Measurements from ENCODE around the gene SLC16A1.
"Not testable (repeated sequence)": the region's sequence is repeated elsewhere in the genome, so short reads cannot be mapped to it uniquely, and the experiment has no call there.

The SLC16A1 gene

DNA sequence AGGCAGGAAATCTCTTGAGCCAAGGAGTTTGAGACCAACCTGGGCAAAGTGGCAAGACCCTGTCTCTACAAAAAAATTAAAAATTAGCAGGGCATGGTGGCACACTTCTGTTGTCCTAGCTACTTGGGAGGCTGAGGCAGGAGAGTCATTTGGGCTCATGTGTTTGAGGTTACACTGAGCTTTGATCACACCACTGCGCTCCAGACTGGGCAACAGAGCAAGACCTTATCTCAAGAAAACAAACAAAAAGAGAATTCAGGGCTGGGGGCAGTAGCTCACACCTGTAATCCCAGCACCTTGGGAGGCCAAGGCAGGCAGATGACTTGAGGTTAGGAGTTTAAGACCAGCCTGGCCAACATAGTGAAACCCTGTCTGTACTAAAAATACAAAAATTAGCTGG lies 17.8 kb upstream of the SLC16A1 start:
- FAIRE-seq, result no peak
- no peak for DNase-seq (ENCODE audit: insufficient read length, low spot score)

DNA sequence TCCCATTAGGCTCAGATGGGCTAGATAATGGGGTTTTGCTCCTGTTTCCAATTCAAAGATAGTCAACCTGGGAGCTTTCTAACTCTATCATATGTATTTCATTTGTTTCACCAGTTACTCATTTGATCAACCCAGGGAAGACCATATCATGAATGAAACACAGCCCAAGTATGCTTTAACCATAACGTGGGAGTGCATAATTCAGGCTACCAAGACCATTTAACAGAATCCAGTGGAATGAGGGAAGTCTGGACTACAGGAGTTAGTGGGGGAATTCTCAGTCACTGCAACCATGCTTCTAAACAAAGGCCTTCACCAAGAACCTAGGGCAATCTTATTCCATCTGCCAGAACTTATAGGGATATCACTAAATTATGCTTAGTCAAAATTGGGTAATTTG lies 15.0 kb upstream of the SLC16A1 start:
- FAIRE-seq, result no peak

DNA sequence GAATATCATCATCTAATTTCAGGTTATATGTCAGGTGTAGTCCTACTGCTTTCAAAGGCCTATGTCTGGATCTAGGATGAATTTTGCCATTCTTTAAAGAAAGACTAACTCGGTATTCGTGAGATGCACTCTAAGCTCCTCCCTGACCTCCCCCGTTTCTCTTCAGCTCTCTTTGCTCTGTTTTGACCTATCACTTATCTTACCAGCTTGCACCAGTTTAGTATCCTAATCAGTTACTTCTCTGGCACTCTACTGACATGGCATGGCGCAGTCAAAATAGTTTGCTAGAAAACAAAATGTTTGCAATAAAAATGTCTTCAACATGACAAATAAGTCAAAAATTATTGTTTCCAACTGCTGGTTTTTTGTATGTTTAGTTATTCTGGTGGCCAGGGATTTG lies 8.4 kb upstream of the SLC16A1 start:
- FAIRE-seq (no peak), DNase-seq (ENCODE audit: insufficient read length, low spot score) (no peak)

More for the DNA sequence above, 15.0 kb upstream of the SLC16A1 start:
- DNase-seq (ENCODE audit: insufficient read length, low spot score), result no peak

DNA sequence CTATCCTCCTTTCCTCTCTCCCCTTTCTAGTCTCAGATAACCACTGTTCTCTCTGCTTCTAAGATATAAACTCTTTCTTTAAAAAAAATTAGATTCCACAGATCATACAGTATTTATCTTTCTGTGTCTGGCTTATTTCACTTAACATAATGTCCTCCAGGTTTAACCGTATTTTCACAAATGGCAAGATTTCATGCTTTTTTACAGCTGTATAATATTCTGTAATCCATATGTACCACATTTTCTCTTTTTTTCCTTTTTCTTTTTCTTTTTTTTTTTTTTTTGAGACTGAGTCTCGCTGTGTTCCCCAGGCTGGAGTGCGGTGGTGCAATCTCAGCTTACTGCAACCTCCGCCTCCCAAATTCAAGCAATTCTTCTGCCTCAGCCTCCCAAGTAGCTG lies 5.1 kb upstream of the SLC16A1 start:
- no peak for FAIRE-seq
- DNase-seq (ENCODE audit: insufficient read length, low spot score), result no peak

DNA sequence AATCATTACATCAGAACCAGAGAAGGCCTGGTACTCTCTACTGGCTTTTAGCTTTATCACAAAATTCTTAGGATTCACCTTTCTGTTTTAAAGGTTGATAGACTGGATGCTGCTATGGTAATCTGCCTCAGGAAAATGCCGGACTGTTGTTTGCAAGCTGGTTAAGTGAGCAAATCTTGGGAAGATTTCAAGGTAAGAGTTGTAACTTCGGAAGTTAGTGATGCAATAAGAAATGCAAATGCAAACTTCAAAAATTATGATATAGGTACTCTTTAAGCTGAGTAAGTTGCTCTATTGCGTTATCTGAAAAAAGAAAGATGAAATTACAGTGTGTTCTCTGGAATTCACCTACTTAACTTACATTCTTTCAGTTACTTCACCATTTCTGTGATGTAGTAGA lies 4.4 kb upstream of the SLC16A1 start:
- DNase-seq (ENCODE audit: insufficient read length, low spot score) (no peak), FAIRE-seq (no peak)

DNA sequence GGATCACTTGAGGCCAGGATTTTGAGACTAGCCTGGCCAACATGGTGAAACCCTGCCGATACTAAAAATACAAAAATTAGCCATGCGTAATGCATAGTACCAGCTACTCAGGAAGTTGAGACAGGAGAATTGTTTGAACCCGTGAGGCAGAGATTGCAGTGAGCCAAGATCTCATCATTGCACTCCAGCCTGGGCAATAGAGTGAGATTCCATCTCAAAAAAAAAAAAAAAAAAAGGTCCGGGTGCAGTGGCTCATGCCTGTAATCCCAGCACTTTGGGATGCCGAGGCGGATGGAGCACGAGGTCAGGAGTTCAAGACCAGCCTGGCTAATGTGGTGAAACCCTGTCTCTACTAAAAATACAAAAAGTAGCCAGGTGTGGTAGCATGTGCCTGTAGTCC lies 2.2 kb upstream of the SLC16A1 start:
- not testable (repeated sequence) for FAIRE-seq

DNA sequence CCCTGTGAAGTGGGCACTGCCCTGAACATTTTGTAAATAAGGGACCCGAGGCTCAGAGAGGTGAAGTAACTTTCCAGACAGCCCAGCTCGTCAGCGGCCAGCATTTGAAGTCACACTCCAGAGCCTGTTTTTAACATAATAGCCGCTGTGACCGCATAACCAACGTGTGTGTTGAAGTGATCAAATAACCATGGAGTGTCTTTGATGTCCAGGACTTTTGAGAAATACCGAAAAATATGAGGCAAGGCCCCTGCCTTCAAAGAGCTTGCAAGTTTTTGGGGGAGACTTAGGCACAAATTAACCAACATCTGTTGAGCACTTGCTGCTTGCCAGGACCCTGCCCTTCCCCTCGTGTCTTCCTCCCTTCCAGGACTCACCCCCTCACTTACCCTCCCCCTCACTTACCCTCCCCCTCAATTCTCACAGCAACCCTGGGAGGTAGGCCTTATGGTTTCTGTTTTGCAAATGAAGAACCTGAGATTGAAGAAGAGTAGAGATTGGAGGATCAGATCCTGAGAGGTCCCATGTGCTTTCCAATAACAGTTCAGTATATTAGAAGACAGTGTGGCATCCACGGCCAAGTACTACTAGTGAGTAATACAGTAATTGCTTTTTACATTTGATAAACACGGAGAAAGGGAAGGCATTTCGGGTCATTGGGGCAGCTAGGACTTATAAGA lies 1.3 kb upstream of the SLC16A1 start:
- FAIRE-seq (peak; percentile 91), DNase-seq (ENCODE audit: insufficient read length, low spot score) (peak; percentile 66)

More for the DNA sequence above, 2.2 kb upstream of the SLC16A1 start:
- DNase-seq (ENCODE audit: insufficient read length, low spot score), result not testable (repeated sequence)

DNA sequence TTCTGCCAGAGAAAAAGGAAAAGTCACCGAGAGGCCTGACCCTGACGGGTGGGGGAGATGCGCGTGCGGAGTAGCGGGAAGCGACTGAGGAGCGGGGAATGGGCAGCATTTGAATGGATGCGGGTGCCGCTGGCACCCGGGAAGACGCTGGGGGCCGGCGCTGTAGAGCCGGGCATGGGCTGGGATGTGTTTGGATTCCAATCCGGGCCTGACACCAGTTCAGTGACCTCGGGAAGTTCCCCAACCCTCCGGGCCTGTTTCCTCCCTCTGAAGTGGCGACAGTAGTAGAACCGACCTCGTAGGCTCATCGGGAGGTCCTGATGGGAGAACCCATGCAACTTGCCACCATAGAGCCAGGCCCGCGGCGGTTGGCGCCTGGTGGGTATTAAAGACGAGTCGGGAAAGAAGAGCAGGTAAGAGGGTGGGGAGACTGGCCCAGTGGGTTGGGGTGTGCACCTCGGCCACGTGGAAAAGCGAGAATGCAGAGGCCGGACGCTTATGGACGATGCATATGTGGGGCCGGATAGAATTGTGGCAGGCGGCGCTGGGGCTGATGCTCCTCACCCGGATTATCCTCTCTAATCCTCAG lies 642 bp upstream of the SLC16A1 start:
- no peak for DNase-seq (ENCODE audit: insufficient read length, low spot score)

DNA sequence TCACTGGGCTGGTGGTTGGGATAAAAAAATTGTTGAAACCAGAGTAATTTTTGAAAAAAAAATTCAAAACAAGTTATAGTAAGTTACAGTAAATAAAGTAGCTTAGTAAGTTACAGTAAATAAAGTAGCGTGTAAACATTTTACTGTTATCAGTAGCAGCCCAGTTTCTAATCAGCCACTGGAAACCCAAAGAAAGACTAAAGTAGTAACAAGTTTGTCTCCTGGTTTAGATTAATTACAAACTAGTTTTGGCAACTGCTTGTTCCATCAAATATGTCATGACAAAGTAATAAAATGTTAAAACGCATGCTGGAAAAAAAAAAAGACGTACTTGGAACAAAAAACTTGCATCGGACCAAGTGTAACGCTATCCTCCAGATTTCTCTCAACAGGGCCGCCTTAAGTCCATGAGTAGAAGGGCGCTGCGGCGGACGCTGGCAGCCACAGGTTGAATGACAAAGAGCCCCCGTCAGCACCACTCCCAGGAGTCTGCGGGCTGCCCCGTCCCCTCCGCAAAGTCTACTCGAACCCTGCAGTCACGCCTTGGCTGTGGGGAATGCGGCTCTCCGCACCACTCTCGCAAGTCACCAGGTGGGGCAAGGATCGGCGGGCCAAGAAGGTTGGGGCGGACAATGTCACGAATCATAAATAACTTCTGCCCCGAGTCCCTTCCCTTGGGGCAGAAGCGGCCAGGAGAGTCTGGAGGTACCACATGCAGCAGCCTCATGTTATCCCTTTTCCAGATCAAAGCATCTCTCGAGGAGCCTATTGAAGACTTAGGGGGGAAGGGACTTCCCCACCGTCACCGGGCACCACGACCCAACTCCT lies 837 bp downstream of the SLC16A1 start:
- FAIRE-seq, result no peak

More for the DNA sequence above, 642 bp upstream of the SLC16A1 start:
- no peak for FAIRE-seq

DNA sequence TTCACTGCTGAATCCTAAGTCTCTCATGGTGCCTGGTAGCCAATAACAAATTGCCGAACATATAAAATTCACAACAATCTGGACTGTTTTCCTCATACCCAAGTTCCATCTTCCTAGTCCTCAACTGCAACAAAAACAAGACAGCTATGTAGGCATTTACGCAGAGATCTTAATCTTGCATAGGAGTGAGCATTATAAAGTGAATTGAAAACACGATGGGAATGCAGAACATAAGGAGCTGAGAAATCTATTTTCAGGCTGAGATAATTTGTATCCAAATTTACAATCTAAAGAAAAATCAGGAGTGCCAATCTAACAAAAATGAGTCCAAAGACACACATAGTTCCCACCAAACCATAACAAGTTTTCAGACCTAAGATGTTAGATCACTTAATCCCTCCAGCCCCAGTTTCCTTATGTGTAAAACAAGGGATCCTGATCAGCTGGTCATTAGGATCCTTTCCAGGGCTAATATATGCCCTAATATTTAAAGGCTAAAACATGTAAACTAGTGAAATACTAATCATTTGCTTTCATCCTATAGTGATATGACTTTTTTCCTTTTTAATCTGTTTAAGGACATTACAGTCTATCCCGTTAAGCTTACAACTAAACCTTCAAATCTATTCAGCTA lies 1.9 kb downstream of the SLC16A1 start:
- FAIRE-seq (no peak), DNase-seq (ENCODE audit: insufficient read length, low spot score) (no peak)

More for the DNA sequence above, 837 bp downstream of the SLC16A1 start:
- DNase-seq (ENCODE audit: insufficient read length, low spot score), result peak; percentile 18

DNA sequence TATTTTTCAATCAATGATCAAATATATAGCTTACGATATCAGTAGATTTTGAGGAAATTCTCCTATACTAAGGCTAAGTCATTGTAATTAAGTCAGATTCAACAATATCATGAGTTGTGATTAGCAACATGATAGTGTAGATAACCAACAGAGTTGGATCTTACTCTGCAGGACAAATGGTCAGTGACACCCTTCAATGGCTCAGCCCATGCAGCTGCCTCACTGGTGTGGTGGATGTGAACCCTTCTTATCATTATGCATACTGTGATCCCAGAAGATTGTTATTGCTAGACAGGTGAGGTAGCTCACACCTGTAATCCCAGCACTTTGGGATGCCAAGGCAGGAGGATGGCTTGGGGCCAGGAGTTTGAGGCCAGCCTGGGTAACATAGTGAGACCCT lies 5.6 kb downstream of the SLC16A1 start:
- DNase-seq (ENCODE audit: insufficient read length, low spot score) (no peak), FAIRE-seq (no peak)

DNA sequence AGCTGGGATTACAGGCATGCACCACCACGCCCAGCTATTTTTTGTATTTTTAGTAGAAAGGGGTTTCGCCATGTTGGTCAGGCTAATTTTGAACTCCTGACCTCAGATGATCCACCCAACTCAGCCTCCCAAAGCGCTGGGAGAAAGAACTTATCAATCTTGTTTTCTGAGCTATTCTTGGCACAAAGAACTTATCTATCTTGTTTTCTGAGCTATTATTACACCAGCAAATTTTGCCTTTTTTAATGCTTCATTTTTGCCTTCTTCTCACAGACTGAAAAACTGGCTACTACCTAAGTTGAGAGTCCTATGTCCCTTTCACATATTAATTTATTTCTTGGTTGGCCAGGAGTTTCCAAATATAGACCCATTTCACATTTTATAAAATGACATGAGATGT lies 9.3 kb downstream of the SLC16A1 start:
- FAIRE-seq (no peak), DNase-seq (ENCODE audit: insufficient read length, low spot score) (no peak)

DNA sequence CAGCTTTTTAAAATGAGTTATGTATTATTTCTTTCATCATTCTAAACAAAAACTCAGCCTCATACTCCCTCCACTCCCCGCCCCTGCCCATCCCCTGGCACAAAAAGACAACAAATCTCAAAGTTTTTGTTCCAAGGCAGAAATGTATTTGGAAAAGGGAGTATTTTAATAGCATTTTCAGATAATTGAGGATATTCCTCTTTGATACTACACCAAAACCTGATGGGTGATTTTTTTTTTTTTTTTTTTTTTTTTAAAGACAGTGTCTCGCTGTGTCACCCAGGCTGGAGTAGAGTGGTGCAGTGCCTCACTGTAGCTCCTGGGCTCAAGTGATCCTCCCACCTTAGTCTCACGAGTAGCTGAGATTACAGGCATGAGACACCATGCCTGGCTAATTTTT lies 16.2 kb downstream of the SLC16A1 start:
- FAIRE-seq, result no peak

DNA sequence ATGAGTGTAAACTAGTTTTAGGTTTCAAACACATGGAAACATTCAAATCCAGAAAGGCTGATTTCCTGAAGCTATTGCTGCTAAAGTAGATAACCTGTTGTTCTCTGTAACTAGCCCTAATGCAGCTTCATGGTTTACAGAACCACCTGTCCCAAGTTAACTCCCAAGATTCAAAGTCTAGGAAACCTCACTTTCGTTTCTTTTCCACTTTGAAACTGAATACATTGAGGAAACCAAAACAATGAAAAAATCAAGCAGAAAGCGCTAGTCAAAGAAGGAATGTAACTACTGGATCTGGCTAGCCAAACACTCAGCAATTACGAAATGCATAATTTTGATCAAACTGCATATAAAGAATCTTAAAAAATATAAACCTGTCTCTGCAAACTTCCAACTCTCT lies 17.8 kb downstream of the SLC16A1 start:
- DNase-seq (ENCODE audit: insufficient read length, low spot score) (no peak), FAIRE-seq (no peak)

More for the DNA sequence above, 16.2 kb downstream of the SLC16A1 start:
- no peak for DNase-seq (ENCODE audit: insufficient read length, low spot score)

DNA sequence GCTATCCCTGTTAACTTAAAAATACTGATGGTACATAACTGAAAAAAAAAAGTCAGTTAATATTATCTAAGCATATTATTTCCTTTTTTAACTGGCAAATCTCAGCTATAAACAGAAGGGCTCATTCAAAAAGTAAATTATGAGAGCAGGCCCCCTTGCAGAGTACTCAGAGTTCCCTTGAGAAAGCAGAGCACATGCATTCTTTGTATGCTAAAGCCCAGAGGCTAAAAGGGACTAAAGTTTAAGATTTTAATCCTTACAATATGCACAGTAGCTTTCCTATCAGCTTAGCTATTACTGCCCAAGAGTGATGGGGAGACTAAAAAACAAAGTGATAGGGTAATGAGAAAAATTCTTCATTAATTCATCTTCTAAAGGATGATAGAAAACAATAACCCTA lies 18.5 kb downstream of the SLC16A1 start:
- FAIRE-seq (no peak), DNase-seq (ENCODE audit: insufficient read length, low spot score) (no peak)

DNA sequence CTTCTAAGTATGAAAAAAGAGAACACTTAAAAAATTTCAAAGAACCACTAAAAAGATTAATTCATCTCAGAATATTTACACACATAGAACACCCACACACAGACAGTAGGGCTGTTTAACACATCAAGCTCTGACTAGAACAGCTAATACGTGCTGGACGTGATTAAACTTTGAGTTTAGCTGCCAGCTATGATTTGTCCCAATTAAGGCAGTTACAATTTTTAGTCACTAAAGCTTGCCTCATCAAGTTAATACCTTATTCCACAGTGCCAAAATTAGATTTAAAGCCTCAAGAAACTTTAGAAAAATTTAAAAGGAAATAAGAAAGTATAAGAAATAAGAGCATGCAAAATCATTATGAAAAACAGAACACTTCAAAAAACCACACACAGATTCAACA lies 18.9 kb downstream of the SLC16A1 start:
- DNase-seq (ENCODE audit: insufficient read length, low spot score), result no peak
- FAIRE-seq, result no peak

DNA sequence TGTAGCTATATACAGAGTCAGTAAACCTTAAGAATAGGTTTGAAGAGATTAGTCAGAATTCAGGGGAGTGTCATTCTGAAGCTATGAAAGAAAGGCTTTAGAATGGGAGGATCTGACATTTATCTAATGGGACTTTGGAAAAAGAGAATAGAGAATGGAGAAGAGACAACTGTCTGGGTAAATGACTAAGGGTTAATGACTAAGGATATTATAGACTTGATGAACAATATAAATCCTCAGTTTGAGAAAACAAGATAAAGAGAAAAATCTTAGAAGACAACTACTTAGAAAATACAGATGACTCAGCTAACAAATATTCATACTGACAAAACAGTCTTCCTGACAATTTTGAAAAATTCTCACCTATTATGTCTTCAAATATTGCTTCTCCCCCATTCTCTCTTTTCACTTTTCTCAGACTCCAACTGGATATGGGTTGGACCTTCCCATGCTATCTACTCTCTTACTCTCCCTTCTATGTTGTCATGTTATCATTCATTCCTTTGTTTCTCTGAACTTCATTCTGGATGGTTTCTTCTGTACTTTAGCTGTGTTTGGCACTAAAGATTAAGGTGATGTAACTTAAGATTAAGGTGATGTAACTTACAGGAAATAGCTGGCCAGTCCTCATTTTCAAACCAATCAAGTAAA lies 20.4 kb downstream of the SLC16A1 start:
- DNase-seq (ENCODE audit: insufficient read length, low spot score), result no peak
- FAIRE-seq, result no peak

DNA sequence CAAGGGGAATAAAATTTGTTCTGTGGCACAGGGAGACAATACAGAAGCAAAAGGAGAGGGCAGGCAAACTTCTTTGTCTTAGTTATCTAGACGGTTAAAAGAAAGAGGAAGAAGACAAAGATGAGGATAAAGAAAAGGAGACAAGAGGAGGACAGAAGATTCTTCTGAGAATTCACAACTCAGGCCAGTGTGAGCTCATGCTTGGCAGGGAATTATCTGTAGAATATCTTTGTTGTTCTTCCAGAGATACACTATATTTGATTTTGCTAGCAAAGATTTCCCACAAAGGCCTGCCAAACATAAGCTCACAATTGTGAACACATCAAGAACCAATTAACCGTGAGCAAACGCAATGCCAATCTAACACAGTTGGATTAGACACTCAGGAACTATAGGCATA lies 21.4 kb downstream of the SLC16A1 start:
- DNase-seq (ENCODE audit: insufficient read length, low spot score), result no peak
- no peak for FAIRE-seq

DNA sequence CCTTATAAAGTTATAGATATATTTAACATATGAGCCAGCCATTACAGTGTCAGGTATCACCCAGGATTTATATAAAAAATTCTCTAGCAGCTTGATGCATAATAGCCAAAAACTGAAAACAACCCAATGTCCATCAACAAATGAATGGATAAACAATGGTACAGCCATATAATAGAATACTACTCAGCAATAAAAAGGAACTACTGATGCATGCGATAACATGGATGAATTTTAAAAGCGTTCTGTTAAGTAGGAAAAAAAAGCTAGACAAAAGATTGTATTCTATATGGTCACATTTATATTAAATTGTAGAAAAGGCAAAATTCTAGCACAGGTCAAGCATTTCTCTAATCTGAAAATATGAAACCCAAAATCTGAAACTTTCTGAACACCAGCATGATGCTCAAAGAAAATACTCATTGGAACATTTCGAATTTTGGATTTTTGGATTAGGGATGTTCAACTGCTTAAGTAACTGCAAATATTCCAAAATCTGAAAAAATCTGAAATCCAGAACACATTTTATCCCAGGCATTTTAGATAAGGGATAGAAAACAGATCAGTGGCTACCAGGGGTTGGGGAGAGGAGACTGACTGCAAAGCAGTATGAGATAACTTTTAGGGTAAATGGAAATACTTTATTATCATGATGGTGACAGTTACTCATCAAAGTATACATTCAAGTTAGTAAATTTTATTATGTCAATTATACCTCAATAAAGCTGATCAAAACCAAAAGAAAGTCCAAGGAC lies 22.0 kb downstream of the SLC16A1 start:
- FAIRE-seq, result no peak
- DNase-seq (ENCODE audit: insufficient read length, low spot score), result no peak

DNA sequence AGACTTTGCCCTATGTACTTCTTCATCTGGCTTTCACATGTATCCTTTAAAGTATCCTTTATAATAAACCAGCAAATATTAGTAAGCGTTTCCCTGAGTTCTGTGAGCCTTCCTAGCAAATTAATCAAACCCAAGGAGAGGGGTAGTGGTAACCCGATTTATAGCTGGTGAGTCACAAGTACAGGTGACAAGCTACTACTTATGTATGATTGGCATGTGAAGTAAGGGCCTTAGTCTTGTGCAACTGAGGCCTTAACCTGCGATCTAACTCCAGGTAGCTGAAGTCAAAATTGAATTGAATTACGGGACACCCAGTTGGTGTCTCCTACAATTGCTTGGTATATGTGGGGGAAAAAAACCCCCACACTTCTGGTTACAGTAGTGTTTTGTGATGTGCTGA lies 26.0 kb downstream of the SLC16A1 start:
- FAIRE-seq (no peak), DNase-seq (ENCODE audit: insufficient read length, low spot score) (no peak)

Data from GM19239 (cell line).